Astrocyte (in vitro differentiated cells and primary cell): ENCODE data around the gene CRYBA4. TPM values are rescaled to one million over a fixed set of nuclear protein-coding genes. Genes with fewer than 3 reads are reported as not detected.

Experiments
- DNase-seq: peaks from one replicate; pipeline ENCODE4 v3.0.0-alpha.2; 2010; ENCODE audit warnings: low read depth
- FAIRE-seq: peaks from 2 replicates; lab custom pipeline; 2011; peaks lifted over from hg19 to GRCh38; lab: Jason Lieb, UNC
- H2AFZ ChIP-seq: 2 replicates; pipeline ENCODE4 v1.6.0; 2012; ENCODE audit warnings: low read depth, low read length, inconsistent platforms
- H3K27ac ChIP-seq: 2 replicates; pipeline ENCODE4 v1.5.1; 2011; ENCODE audit warnings: low read depth, low read length, inconsistent platforms
- H3K27me3 ChIP-seq: 2 replicates; pipeline ENCODE4 v1.6.0; 2011; ENCODE audit warnings: low read length, inconsistent platforms; ENCODE audit not compliant: insufficient read depth
- H3K36me3 ChIP-seq: 2 replicates; pipeline ENCODE4 v1.5.1; 2011; ENCODE audit warnings: low read length, inconsistent platforms; ENCODE audit not compliant: insufficient read depth
- H3K4me1 ChIP-seq: 2 replicates; pipeline ENCODE4 v1.5.1; 2011; ENCODE audit warnings: low read length, inconsistent platforms; ENCODE audit not compliant: insufficient read depth
- H3K4me2 ChIP-seq: 2 replicates; pipeline ENCODE4 v1.6.0; 2012; ENCODE audit warnings: low read length, inconsistent platforms
- H3K4me3 ChIP-seq: 2 replicates; pipeline ENCODE4 v1.5.1; 2011; ENCODE audit warnings: low read depth, mild to moderate bottlenecking, low read length, inconsistent platforms; ENCODE audit not compliant: insufficient read depth
- H3K79me2 ChIP-seq: 2 replicates; pipeline ENCODE4 v1.6.0; 2012; ENCODE audit warnings: mild to moderate bottlenecking, low read length, inconsistent platforms; ENCODE audit not compliant: insufficient read depth
- H3K9ac ChIP-seq: 2 replicates; pipeline ENCODE4 v1.6.0; 2012; ENCODE audit warnings: mild to moderate bottlenecking, low read length, inconsistent platforms
- H3K9me3 ChIP-seq: 2 replicates; pipeline ENCODE4 v1.5.1; 2012; ENCODE audit warnings: low read depth, mild to moderate bottlenecking, low read length, inconsistent platforms; ENCODE audit not compliant: insufficient read depth
- H4K20me1 ChIP-seq: 2 replicates; pipeline ENCODE4 v1.6.0; 2012; ENCODE audit warnings: low read length, inconsistent platforms; ENCODE audit not compliant: insufficient read depth
- H3K27ac Mint-ChIP-seq: one replicate; pipeline ENCODE4 v1.8.0; 2021; ENCODE audit warnings: mild to moderate bottlenecking, mixed read lengths; ENCODE audit not compliant: unreplicated experiment
- H3K27me3 Mint-ChIP-seq: one replicate; pipeline ENCODE4 v1.8.0; 2021; ENCODE audit warnings: low read depth, mixed read lengths; ENCODE audit not compliant: unreplicated experiment
- H3K36me3 Mint-ChIP-seq: one replicate; pipeline ENCODE4 v1.8.0; 2021; ENCODE audit warnings: low read depth, mixed read lengths; ENCODE audit not compliant: unreplicated experiment
- H3K4me1 Mint-ChIP-seq: one replicate; pipeline ENCODE4 v1.8.0; 2021; ENCODE audit warnings: low read depth, mixed read lengths; ENCODE audit not compliant: unreplicated experiment
- H3K4me3 Mint-ChIP-seq: one replicate; pipeline ENCODE4 v1.8.0; 2021; ENCODE audit warnings: mild to moderate bottlenecking, moderate library complexity, mixed read lengths; ENCODE audit not compliant: unreplicated experiment
- H3K9me3 Mint-ChIP-seq: one replicate; pipeline ENCODE4 v1.8.0; 2021; ENCODE audit warnings: mild to moderate bottlenecking, mixed read lengths; ENCODE audit not compliant: unreplicated experiment
- CTCF ChIP-seq: IDR thresholded peaks from 2 replicates; pipeline ENCODE4 v1.5.1; 2011; ENCODE audit warnings: low read depth, mild to moderate bottlenecking, inconsistent platforms, low read length, moderate library complexity; ENCODE audit not compliant: insufficient read depth
- EZH2 ChIP-seq: IDR thresholded peaks from 2 replicates; pipeline ENCODE4 v1.6.1; 2012; ENCODE audit warnings: mild to moderate bottlenecking, low read length, inconsistent platforms; ENCODE audit not compliant: insufficient read depth
- total RNA-seq: library from RNA; stranded (reverse); gene quantifications from 2 replicates; pipeline ENCODE4 v1.2.1, GENCODE V29; 2021

Gene CRYBA4
- total RNA-seq, 1 donor from 2014 or later = 1.1 TPM

GRCh38 chr22:26672590-26673468 is 51.1 kb downstream of the CRYBA4 start:
- TF ChIP-seq EZH2 (no peak), CTCF (peak; percentile 38)
- H3K9me3 Mint-ChIP-seq = no peaks in the 10 kb centered on the region
- Histone ChIP-seq H3K9me3 (no peaks in the 10 kb centered on the region), H3K9ac (peak overlapping the region; percentile 96), H3K27ac (peak overlapping the region; percentile 94), H3K36me3 (no peaks in the 10 kb centered on the region), H3K4me2 (peak overlapping the region; percentile 99), H3K4me1 (peaks cover 17% of the 10 kb centered on the region), H2AFZ (peak overlapping the region; percentile 74), H4K20me1 (no peaks in the 10 kb centered on the region), H3K27me3 (no peaks in the 10 kb centered on the region), H3K79me2 (peaks cover 29% of the 10 kb centered on the region), H3K4me3 (peak overlapping the region; percentile 88)
- DNase-seq (peak; percentile 94), FAIRE-seq (peak; percentile 83)
- H3K27me3 Mint-ChIP-seq = no peaks in the 10 kb centered on the region
- H3K4me1 Mint-ChIP-seq = peaks cover 28% of the 10 kb centered on the region
- peaks cover 4% of the 10 kb centered on the region for H3K36me3 Mint-ChIP-seq
- peak overlapping the region; percentile 89 for H3K4me3 Mint-ChIP-seq
- H3K27ac Mint-ChIP-seq = peak overlapping the region; percentile 98

DNA sequence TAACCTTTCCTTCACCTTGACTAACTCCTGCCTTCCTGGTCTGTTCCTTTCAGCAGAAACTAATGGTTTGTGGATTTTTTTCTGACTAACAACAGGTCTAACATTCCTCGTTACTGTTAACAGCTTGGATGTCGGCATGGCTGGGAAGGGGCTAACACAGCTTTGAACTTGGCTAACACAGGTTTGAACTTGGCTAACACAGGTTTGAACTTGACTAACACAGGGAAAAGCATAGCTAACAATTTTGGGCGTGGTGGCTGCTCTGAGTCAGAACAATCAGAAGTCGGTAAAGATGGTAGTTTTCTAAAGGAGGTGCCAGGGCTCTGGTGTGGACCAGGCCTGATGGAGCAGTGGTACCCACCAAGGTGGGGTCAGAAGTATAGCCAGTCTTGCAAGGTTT is 51.7 kb downstream of the CRYBA4 start:
- Mint-ChIP-seq H3K9me3 (no peaks in the 10 kb centered on the region), H3K4me3 (peak overlapping the region; percentile 89), H3K27me3 (no peaks in the 10 kb centered on the region), H3K36me3 (peaks cover 4% of the 10 kb centered on the region), H3K27ac (peak overlapping the region; percentile 98), H3K4me1 (peaks cover 28% of the 10 kb centered on the region)
- H3K79me2 ChIP-seq = peaks cover 29% of the 10 kb centered on the region
- TF ChIP-seq CTCF (no peak), EZH2 (no peak)
- no peaks in the 10 kb centered on the region for H4K20me1 ChIP-seq
- H3K9ac ChIP-seq = peak overlapping the region; percentile 96
- peak overlapping the region; percentile 88 for H3K4me3 ChIP-seq
- peak overlapping the region; percentile 99 for H3K4me2 ChIP-seq
- H3K36me3 ChIP-seq = no peaks in the 10 kb centered on the region
- peaks cover 17% of the 10 kb centered on the region for H3K4me1 ChIP-seq
- H2AFZ ChIP-seq = peak overlapping the region; percentile 74
- no peaks in the 10 kb centered on the region for H3K9me3 ChIP-seq
- peak overlapping the region; percentile 94 for H3K27ac ChIP-seq
- DNase-seq = peak; percentile 41
- H3K27me3 ChIP-seq = no peaks in the 10 kb centered on the region
- FAIRE-seq = peak; percentile 13
